GM10847 (cell line): ENCODE measurements around the gene SOS2.

ENCODE experiments used
- POLR2A ChIP-seq: IDR thresholded peaks from 2 replicates; pipeline ENCODE4 v1.6.1; 2011; ENCODE audit not compliant: insufficient read length; ENCODE audit errors: extremely low read depth

The SOS2 gene

GRCh38 chr14:50086321-50086711 is 145.1 kb downstream of the SOS2 start:
- no peak for TF ChIP-seq POLR2A

GRCh38 chr14:50085570-50086320 is 145.6 kb downstream of the SOS2 start:
- TF ChIP-seq POLR2A, result no peak

DNA sequence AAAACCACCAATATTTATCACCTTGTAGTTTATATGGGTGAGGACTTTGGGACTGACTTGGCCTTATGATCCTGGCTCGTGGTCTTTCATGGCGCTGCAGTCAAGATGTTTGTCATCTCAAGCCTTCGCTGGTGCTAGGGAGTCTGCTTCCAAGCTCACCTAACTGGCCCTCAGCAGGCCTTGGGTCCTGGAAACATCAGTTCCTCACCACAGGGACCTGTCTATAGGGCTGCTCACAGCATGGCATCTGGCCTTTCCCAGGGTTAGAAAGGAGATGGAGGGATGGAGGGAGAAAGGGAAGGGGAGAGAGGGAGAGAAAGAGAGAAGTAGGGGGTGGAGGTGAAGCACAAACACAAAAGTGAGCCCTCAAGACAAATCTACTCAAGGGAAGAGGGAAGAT is 146.7 kb downstream of the SOS2 start:
- no peak for TF ChIP-seq POLR2A

- TF ChIP-seq POLR2A, result no peak
Measured at GRCh38 chr14:50083467-50084337, 147.7 kb downstream of the SOS2 start.

GRCh38 chr14:50082784-50083466 is 148.5 kb downstream of the SOS2 start:
- TF ChIP-seq POLR2A, result no peak

- no peak for TF ChIP-seq POLR2A
Measured at GRCh38 chr14:50082308-50082742, 149.1 kb downstream of the SOS2 start.

GRCh38 chr14:50072395-50072794 is 159.0 kb downstream of the SOS2 start:
- TF ChIP-seq POLR2A, result no peak

- TF ChIP-seq POLR2A, result no peak
Measured at GRCh38 chr14:50070840-50071548, 160.4 kb downstream of the SOS2 start.

- no peak for TF ChIP-seq POLR2A
Measured at GRCh38 chr14:50070230-50070629, 161.1 kb downstream of the SOS2 start.

GRCh38 chr14:50069325-50069724 is 162.1 kb downstream of the SOS2 start:
- TF ChIP-seq POLR2A, result no peak

DNA sequence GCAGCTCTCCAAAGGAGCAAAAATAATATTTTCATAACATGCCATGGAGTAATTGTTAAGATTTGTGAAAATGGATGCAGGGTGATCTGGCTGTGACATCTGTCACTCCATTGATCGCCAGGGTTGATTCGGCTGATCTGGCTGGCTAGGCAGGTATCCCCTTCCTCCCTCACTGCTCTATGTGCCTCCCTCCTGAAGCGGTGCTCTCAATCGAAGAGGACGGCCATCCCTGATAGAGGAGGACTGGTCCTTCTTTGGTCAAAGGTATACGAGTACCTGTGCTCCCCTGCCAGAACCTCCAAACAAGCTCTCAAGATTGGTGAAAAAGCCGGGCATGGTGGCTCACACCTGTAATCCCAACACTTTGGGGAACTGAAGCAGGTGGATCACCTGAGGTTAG is 162.9 kb downstream of the SOS2 start:
- no peak for TF ChIP-seq POLR2A

DNA sequence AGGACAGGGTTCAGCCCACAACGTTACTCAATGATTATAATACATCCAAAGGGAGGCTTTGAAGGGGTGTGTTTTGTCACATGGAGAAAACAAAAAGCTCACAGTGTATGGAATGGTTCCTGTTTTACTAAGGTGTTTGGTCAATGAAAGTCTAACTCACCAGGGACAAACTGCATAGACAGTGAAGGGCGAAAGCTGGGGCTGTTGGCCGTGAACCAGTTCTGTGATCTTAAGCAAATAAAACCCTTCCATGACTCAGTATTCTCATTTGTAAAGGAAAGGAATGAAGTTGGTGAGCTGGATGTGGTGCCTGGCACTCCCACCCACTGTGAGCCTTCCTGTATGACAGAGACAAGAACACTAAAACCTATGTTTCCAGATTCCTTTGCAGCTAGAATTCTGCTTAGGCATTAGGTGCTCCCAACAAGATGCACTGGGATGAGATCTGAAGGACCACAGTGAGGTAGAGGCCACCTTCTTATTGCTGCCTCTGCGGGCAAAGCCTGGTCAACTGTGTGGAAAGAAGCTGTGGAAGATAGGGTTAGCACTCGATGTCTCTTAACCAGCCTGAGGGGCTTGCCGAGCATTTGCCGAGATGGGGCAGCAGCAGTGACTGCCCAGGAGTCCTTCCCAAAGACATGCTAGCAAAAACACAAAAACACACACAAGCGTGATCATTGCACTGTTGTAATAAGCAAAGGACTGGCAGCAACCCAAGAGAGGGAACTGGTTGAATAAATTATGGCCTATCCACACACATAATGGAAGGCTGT is 163.5 kb downstream of the SOS2 start:
- no peak for TF ChIP-seq POLR2A
